ENCODE measurements around the gene LTO1.
"Not testable (repeated sequence)": the region's sequence is repeated elsewhere in the genome, so short reads cannot be mapped to it uniquely, and the experiment has no call there.

The LTO1 gene

GRCh38 chr11:69632900-69633299 is 42.3 kb downstream of the LTO1 start:
- no peak for DNase-seq (ENCODE audit: low read depth)

- no peak for DNase-seq (ENCODE audit: low read depth)
Measured at GRCh38 chr11:69630424-69630823, 44.7 kb downstream of the LTO1 start.

- DNase-seq (ENCODE audit: low read depth) = no peak
Measured at GRCh38 chr11:69630017-69630416, 45.1 kb downstream of the LTO1 start.

- no peak for DNase-seq (ENCODE audit: low read depth)
Measured at GRCh38 chr11:69627551-69627950, 47.6 kb downstream of the LTO1 start.

GRCh38 chr11:69625476-69625875 is 49.7 kb downstream of the LTO1 start:
- no peak for DNase-seq (ENCODE audit: low read depth)

GRCh38 chr11:69624293-69624692 is 50.9 kb downstream of the LTO1 start:
- DNase-seq (ENCODE audit: low read depth) = no peak

- DNase-seq (ENCODE audit: low read depth) = not testable (repeated sequence)
Measured at GRCh38 chr11:69622097-69622681, 53.0 kb downstream of the LTO1 start.

- no peak for DNase-seq (ENCODE audit: low read depth)
Measured at GRCh38 chr11:69620683-69621290, 54.4 kb downstream of the LTO1 start.

GRCh38 chr11:69618237-69618636 is 56.9 kb downstream of the LTO1 start:
- no peak for DNase-seq (ENCODE audit: low read depth)

- no peak for DNase-seq (ENCODE audit: low read depth)
Measured at GRCh38 chr11:69617682-69618081, 57.5 kb downstream of the LTO1 start.

- no peak for DNase-seq (ENCODE audit: low read depth)
Measured at GRCh38 chr11:69617220-69617619, 57.9 kb downstream of the LTO1 start.

All from activated T-cell treated with anti-CD3 and anti-CD28 coated beads for 48 hours (primary cell).